Left colon (tissue), 2 donors: ENCODE measurements around the gene PAK6. TPM values are rescaled to one million over a fixed set of nuclear protein-coding genes. Genes with fewer than 3 reads are reported as not detected.

Experiments
- ATAC-seq: fragments of 200-7000 bp; cut with Tn5 transposase; one replicate; pipeline ENCODE4 v1.9.1; 2020; ENCODE audit warnings: mild to moderate bottlenecking, moderate library complexity
- DNase-seq, 2 donors: peaks; one replicate each; pipeline ENCODE4 v3.0.0-alpha.2; 2020
- intact Hi-C, 2 donors: fragments of 100-400 bp; cut with DNase I in 1 of 2; cut with micrococcal nuclease in 1 of 2; formaldehyde crosslinking; loops; one replicate each; pipeline versions ENCODE4 v1.11.2 to v1.14.0; 2022; cut with DNase I, micrococcal nuclease
- total RNA-seq, 2 donors: library from RNA; stranded (reverse); fragmentation: NEBNext Ultra II Directional; extraction: Animal tissue kit (Norgen Biotek cat#: 25700); gene quantifications; one replicate each; pipeline ENCODE4 v1.2.1, GENCODE V29; 2021
- donor health status: DM: no; HTN: no; CAD: no.
- donor health status: DM: yes; HTN: yes; CAD: no.

Gene PAK6
- total RNA-seq, 2 donors from 2014 or later = 2.5 to 3.2 TPM

DNA sequence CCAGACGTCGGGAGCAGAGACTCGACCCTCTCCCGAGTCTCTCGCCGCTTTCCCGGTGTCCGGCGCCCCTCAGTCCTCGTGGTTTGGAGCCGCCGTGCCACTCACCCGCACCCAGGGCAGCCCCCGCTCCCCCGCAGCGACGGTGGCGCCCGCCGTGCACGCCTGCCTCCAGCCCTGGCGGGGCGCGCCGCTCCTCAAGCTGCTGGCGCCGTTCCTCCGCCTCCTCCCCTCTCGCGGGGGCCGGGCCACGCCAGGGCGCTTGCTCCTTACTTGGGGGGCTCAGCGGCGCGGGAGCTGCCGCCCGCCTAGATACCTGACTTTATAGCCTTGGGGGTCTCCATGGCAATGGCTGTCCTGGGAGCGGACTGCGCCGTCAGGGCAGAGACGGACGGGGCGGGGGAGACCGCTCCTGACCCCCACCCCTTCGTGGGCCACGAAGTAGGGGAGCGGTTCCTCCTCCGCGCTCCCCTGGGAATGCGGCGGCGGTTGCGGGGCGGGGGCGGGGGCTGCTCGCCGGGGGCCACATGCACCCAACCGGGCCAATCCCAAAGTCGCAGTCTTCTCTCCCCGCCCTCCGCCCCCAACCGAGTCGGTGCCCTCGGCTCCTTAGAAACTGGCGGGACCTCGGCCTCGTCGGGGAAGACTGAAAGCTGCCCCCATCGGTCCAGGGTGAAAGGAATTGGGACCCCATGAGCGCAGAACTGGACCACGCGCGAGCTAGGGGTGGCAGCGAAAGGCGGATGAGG, 44.2 kb downstream of the PAK6 start, which contains the start of gene ANKRD63:
Gene ANKRD63 (minus strand): TSS at position 196 of the 746 bp plus-strand sequence. CDS start 478 bp downstream, outside the sequence.
- intact Hi-C loops = loop anchor here in 1 of 2 donors (10.0 kb wide), 1 partner anchor 142 kb away; no protein-coding TSS in a partner anchor
- ATAC-seq = peak; percentile 44
- DNase-seq = peak in 1 of 2 donors; percentile 47

- no peak for ATAC-seq
- intact Hi-C loops = loop anchor here in 1 of 2 donors (10.0 kb wide), 1 partner anchor 141 kb away; no protein-coding TSS in a partner anchor
These were observed 44.9 kb downstream of the PAK6 start for GRCh38 chr15:40283615-40284300.

GRCh38 chr15:40285151-40285550, 46.3 kb downstream of the PAK6 start:
- intact Hi-C loops = loop anchor here in 1 of 2 donors (10.0 kb wide), 1 partner anchor 140 kb away; no protein-coding TSS in a partner anchor
- DNase-seq = no peak
- no peak for ATAC-seq

More at GRCh38 chr15:40283615-40284300, 44.9 kb downstream of the PAK6 start:
- DNase-seq = no peak

GRCh38 chr15:40285554-40286011, 46.7 kb downstream of the PAK6 start:
- intact Hi-C loops = loop anchor here in 1 of 2 donors (10.0 kb wide), 1 partner anchor 139 kb away; no protein-coding TSS in a partner anchor
- ATAC-seq (no peak), DNase-seq (no peak)

GRCh38 chr15:40286061-40286532, 47.2 kb downstream of the PAK6 start:
- ATAC-seq (no peak), DNase-seq (no peak)
- intact Hi-C loops = loop anchor here in 1 of 2 donors (10.0 kb wide), 1 partner anchor 139 kb away; no protein-coding TSS in a partner anchor

DNA sequence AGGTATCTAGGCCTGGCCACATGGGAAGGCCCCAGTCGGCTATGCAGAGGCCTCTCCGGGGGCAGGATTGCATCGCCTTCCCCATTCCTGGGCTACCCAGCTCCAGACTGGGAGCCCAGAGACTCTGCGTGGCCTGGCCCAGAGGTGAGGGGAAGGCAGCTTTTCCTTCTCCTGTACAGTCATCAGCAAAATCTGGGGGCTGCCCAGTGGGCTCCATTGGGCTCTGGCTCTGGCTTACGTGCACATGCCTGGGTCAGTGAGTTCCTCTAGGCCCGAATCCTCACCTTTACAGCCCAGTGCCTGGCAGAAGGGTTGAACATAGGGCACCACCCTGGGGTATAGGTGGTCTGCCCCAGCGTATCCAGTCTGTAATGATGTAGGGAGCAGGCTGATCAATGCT, 47.9 kb downstream of the PAK6 start:
- intact Hi-C loops = loop anchor here in 1 of 2 donors (10.0 kb wide), 1 partner anchor 138 kb away; no protein-coding TSS in a partner anchor
- DNase-seq (no peak), ATAC-seq (no peak)

GRCh38 chr15:40287505-40287904, 48.6 kb downstream of the PAK6 start:
- intact Hi-C loops = loop anchor here in 1 of 2 donors (10.0 kb wide), 1 partner anchor 137 kb away; no protein-coding TSS in a partner anchor
- DNase-seq (no peak), ATAC-seq (no peak)

- DNase-seq (no peak), ATAC-seq (peak; percentile 20)
- intact Hi-C loops = loop anchor here in 1 of 2 donors (10.0 kb wide), 1 partner anchor 137 kb away; no protein-coding TSS in a partner anchor
These were observed 49.1 kb downstream of the PAK6 start for GRCh38 chr15:40287968-40288367.

DNA sequence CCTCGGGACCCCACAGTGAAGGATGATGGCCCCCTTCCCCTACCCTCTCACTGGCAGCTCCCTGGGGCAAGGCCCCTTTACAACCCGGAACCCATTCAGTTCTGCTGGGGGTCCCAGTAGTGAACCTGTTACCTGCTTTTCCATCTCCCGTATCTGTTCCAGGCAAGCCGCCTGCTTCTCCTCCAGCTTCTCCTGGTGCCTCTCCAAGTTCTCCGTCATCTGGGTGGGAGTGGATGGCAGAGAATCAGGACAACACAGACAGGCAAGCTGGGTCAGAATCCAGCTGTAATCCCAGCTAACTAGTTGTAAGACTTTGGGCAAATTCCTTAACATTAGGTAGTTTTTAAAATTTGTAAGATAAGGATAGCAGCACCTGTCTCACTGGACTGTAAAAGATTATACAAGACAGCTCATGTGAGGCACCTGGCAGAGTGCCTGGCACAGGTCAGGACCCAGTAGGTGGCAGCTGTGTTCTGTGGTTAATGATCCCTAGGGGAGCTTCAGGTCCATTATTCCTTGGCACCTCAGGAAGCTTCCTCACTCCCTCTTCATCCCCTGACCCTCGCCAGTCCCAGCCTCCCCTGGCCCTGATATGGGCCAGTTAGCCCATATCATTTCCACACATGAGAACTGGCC, 50.4 kb downstream of the PAK6 start:
- intact Hi-C loops = loop anchor here in 1 of 2 donors (10.0 kb wide), 1 partner anchor 136 kb away; no protein-coding TSS in a partner anchor

DNA sequence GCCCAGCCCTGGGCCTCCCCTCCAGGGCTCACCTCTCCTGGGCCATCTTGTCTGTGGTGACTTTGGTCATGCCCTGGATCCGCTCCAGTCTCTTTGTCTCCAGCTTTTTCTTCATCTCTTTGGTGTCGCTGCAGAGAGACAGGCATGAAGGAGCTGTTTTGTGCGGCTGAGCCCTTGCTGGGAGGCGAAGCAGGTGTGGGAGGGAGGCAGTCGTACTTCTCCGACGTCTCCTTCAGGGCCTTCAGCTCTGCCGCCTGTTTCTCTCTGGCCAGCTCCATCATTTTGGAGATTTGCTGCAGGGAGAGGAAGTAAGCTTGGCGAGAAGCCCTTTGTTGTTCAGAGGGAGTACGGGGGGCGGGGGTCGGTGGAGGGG, 51.7 kb downstream of the PAK6 start:
- ATAC-seq = no peak
- intact Hi-C loops = no loop called here
- no peak for DNase-seq

More for the DNA sequence above, 50.4 kb downstream of the PAK6 start:
- ATAC-seq = peak; percentile 79
- peak; percentile 80 to 87 for DNase-seq

DNA sequence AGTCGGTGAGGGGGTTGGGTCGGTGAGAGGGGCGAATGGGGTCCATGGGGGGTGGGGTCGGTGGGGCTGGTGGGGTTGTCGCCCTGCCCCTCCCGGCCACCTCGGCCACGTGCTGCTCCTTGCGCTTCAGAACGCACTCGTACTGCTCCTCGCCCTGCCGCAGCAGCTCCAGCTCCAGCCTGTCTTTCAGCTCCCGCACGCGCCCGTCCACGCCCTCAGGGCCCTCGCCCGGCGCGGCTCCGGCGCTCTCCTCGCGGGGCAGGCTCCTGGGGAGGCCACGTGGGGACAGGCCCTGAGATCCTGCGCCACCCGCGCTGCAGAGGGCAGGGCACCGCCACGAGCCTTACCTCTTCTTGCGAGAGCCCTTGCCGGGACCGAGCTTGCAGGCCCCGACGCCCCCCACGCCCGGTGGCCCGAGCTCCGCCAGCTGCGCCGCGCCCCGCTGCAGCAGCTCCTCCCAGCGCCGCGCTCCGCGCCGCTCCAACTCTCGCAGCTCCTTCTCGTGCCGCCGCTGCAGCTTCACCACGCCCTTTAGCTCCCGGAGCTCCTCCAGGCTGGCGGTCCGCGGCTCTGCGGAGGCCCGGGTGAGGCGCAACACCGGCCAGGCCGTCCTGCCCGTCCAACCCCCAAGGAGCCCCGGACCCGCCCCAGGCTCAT, 52.2 kb downstream of the PAK6 start:
- ATAC-seq = peak; percentile 79
- DNase-seq = peak; percentile 62 to 75
- intact Hi-C loops = no loop called here

GRCh38 chr15:40292246-40292645, 53.4 kb downstream of the PAK6 start:
- ATAC-seq = no peak
- DNase-seq = no peak
- intact Hi-C loops = no loop called here

- intact Hi-C loops = no loop called here
- ATAC-seq = no peak
- DNase-seq = no peak
These were observed 54.1 kb downstream of the PAK6 start for GRCh38 chr15:40293006-40293405.

- DNase-seq (no peak), ATAC-seq (no peak)
- intact Hi-C loops = no loop called here
These were observed 55.3 kb downstream of the PAK6 start for GRCh38 chr15:40293905-40294895.

- intact Hi-C loops = no loop called here
- DNase-seq (no peak), ATAC-seq (no peak)
These were observed 56.4 kb downstream of the PAK6 start for GRCh38 chr15:40295297-40295696.

- DNase-seq (no peak), ATAC-seq (no peak)
- intact Hi-C loops = no loop called here
These were observed 57.2 kb downstream of the PAK6 start for GRCh38 chr15:40295877-40296560.
